ENCODE results near the gene PHYKPL. TPM values are rescaled to one million over a fixed set of nuclear protein-coding genes. Genes with fewer than 3 reads are reported as not detected.

PHYKPL gene
- total and polyA plus RNA-seq, 2 donors (not counting 3 experiments of a cell fraction or from before 2014, with no cell fraction given): 71.7 to 81.7 TPM

DNA sequence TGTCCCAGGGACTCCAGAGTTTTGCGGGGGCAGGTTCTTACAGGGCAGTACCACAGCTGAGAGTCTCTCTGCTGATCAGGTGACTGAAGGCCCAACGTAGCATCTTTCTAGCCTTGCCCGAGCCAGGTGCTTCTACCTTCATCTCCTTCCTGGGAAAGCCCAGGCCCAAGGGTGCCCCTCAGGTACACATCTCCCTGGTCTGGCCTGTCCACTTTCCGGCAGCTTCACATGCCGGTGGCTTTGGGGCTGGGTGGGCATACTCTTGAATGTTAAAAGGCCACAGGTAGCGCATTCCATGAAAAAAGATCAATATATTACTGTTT is 5.7 kb upstream of the PHYKPL start:
- ChIA-PET POLR2A (no interaction called here), CTCF (interaction anchor here (1.1 kb wide), 1 partner anchor 34 kb away, joined by 3 read pairs; the partner anchor contains the start of gene HNRNPAB)
- Histone ChIP-seq H4K20me1 (replicated peaks; ENCODE audit: control insufficient read depth, extremely low read depth, insufficient read depth, low read length) (no peaks in the 10 kb centered on the region), H3K27ac (ENCODE audit: insufficient read depth, low read depth, low read length) (no peak overlapping the region), H3K4me3 (replicated peaks in 1 of 3; ENCODE audit: insufficient read depth in 1 of 3, low read depth in 1 of 3, low read length in 3 of 3) (no peak overlapping the region), H3K36me3 (ENCODE audit: control insufficient read depth in 2 of 2, extremely low read depth in 1 of 2, insufficient read depth in 2 of 2, low read length in 2 of 2) (no peaks in the 10 kb centered on the region), H3K79me2 (ENCODE audit: control insufficient read depth, insufficient read depth, low read length) (no peaks in the 10 kb centered on the region), H3K9ac (replicated peaks; ENCODE audit: extremely low read depth, insufficient read depth, low read length) (no peak overlapping the region), H3K4me2 (ENCODE audit: insufficient read depth, low read length) (no peak overlapping the region), H2AFZ (ENCODE audit: low read depth, low read length) (no peak overlapping the region), H3K9me1 (replicated peaks; ENCODE audit: control insufficient read depth, extremely low read depth, insufficient read depth, low read length) (no peaks in the 10 kb centered on the region), H3K9me3 (replicated peaks; ENCODE audit: control insufficient read depth, insufficient read depth, low read length) (no peaks in the 10 kb centered on the region), H3K4me1 (ENCODE audit: control insufficient read depth, extremely low read depth, insufficient read depth, low read length) (peaks cover 14% of the 10 kb centered on the region), H3K27me3 (ENCODE audit: control insufficient read depth in 2 of 2, insufficient read depth in 2 of 2, low read length in 2 of 2) (no peaks in the 10 kb centered on the region)
- FAIRE-seq (no peak), DNase-seq (ENCODE audit: low read depth, low spot score) (no peak)
- TF ChIP-seq EZH2 (IDR thresholded peaks at IDR 0.05; ENCODE audit: borderline replicate concordance, low read depth, low read length, severe bottlenecking) (no peak), POLR2A (IDR thresholded peaks at IDR 0.05; ENCODE audit: low read depth, low read length) (no peak), MYC (IDR thresholded peaks at IDR 0.05; ENCODE audit: low read depth, low read length) (no peak), GATA2 (IDR thresholded peaks at IDR 0.05; ENCODE audit: insufficient read depth, insufficient read length, low read depth, low read length) (no peak), JUN (IDR thresholded peaks at IDR 0.05; ENCODE audit: borderline replicate concordance, insufficient read depth, insufficient read length, low read depth) (no peak), CTCF (IDR thresholded peaks at IDR 0.05; ENCODE audit: extremely low read depth in 1 of 2, insufficient read depth in 1 of 2, low read depth in 1 of 2, low read length in 2 of 2) (no peak), POLR2AphosphoS5 (IDR thresholded peaks at IDR 0.05; ENCODE audit: insufficient read depth, low read depth, low read length) (no peak), FOS (IDR thresholded peaks at IDR 0.05; ENCODE audit: borderline replicate concordance, insufficient read depth, low read length) (no peak)
- TF ChIP-seq, protein P1, sequence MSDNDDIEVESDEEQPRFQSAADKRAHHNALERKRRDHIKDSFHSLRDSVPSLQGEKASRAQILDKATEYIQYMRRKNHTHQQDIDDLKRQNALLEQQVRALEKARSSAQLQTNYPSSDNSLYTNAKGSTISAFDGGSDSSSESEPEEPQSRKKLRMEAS (IDR thresholded peaks at IDR 0.05; ENCODE audit: insufficient read depth, insufficient read length): no peak
- dilution Hi-C loops (cut with MboI; ENCODE audit: extremely low pct_ligation_motif_present, low sequenced_read_pairs) (no loop called here), intact Hi-C loops (cut with micrococcal nuclease) (loop anchor here (5.0 kb wide), 1 partner anchor 1319 kb away; no protein-coding TSS in a partner anchor)
- BruUV-seq (replicated peaks): no TSS peak
